ENCODE measurements around the gene ZNF521.

Gene ZNF521

GRCh38 chr18:25029802-25030201 lies 322.2 kb downstream of the ZNF521 start:
- no peak for DNase-seq (ENCODE audit: low spot score)

GRCh38 chr18:25019931-25020330 lies 332.0 kb downstream of the ZNF521 start:
- no peak for DNase-seq (ENCODE audit: low spot score)

GRCh38 chr18:25019086-25019860 lies 332.7 kb downstream of the ZNF521 start:
- DNase-seq (ENCODE audit: low spot score) = no peak

DNA sequence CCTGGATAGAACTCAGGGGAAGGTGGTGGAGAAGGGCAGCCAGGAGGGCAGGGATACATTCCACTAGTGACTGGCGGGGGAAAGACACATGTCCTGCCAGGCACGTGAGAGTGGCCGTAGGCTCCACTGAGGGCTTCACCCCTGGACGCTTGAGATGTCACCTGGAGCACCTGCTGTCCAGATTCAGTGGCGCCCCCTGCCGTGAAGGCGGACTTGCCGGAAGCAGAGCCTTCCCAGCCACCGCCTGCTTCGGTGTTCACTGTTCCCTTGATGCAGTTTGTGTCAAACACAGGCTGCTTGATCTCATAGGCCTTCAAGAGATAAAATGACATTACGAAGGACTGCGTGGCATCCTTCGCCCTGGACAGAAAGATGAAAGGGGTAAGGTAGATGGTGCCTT lies 335.3 kb downstream of the ZNF521 start:
- no peak for DNase-seq (ENCODE audit: low spot score)

- DNase-seq (ENCODE audit: low spot score) = no peak
These were observed 335.8 kb downstream of the ZNF521 start for GRCh38 chr18:25016181-25016580.

Measured in AG20443 (cell line).